ENCODE results near the gene MET.
"Not testable (repeated sequence)": the region's sequence is repeated elsewhere in the genome, so short reads cannot be mapped to it uniquely, and the experiment has no call there.

MET gene

GRCh38 chr7:116728413-116728812 lies 56.4 kb downstream of the MET start:
- no peak for DNase-seq

GRCh38 chr7:116730097-116731022 lies 58.4 kb downstream of the MET start:
- no peak for DNase-seq

GRCh38 chr7:116731023-116731395 lies 59.0 kb downstream of the MET start:
- no peak for DNase-seq

GRCh38 chr7:116731445-116732335 lies 59.7 kb downstream of the MET start:
- DNase-seq = no peak

- no peak for DNase-seq
Measured at GRCh38 chr7:116732788-116733694, 61.0 kb downstream of the MET start.

GRCh38 chr7:116733924-116734580 lies 62.1 kb downstream of the MET start:
- no peak for DNase-seq

GRCh38 chr7:116734710-116735109 lies 62.7 kb downstream of the MET start:
- no peak for DNase-seq

GRCh38 chr7:116736927-116737715 lies 65.1 kb downstream of the MET start:
- DNase-seq = no peak

- DNase-seq = no peak
Measured at GRCh38 chr7:116738378-116738777, 66.4 kb downstream of the MET start.

- DNase-seq = no peak
Measured at GRCh38 chr7:116739307-116739706, 67.3 kb downstream of the MET start.

- DNase-seq = no peak
Measured at GRCh38 chr7:116740231-116740630, 68.2 kb downstream of the MET start.

GRCh38 chr7:116740755-116741462 lies 68.9 kb downstream of the MET start:
- DNase-seq = no peak

GRCh38 chr7:116741625-116742316 lies 69.8 kb downstream of the MET start:
- no peak for DNase-seq

- DNase-seq = no peak
Measured at GRCh38 chr7:116742641-116743040, 70.6 kb downstream of the MET start.

- not testable (repeated sequence) for DNase-seq
Measured at GRCh38 chr7:116743835-116744234, 71.8 kb downstream of the MET start.

- not testable (repeated sequence) for DNase-seq
Measured at GRCh38 chr7:116746388-116746787, 74.4 kb downstream of the MET start.

GRCh38 chr7:116751070-116751469 lies 79.1 kb downstream of the MET start:
- DNase-seq = not testable (repeated sequence)

GRCh38 chr7:116752305-116753074 lies 80.5 kb downstream of the MET start:
- no peak for DNase-seq

GRCh38 chr7:116753130-116753529 lies 81.1 kb downstream of the MET start:
- no peak for DNase-seq
